ENCODE data around the gene CADM1.

DNA sequence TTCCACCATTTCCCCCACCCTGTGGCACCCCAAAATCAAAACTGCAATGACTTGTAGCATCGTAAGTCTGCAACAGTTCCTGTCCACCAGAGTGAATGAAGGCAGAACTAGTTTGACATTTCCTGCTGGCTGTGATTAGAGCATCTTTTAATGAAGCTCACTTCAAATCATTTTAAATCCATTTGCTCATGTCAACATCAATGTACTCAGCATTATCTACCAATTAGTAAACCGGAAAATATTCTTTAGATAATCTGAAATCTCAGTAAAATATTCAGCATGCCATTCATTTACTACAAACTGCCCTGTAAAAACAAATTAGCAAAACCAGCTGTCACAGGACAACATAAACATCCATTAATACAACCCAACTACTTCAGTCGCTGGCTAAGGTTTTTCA, 38.1 kb downstream of the CADM1 start:
- TF ChIP-seq NFRKB (IDR thresholded peaks at IDR 0.05; ENCODE audit: low read depth): no peak
- no peak for TF ChIP-seq RBM22 (IDR thresholded peaks at IDR 0.05; ENCODE audit: low read depth, low read length, poor library complexity, severe bottlenecking)
- no peak for TF ChIP-seq RBM39 (optimal IDR thresholded peaks at IDR 0.05; ENCODE audit: low read depth, low read length)
- no peak for TF ChIP-seq ZBED1 (IDR thresholded peaks at IDR 0.05)
- TF ChIP-seq EZH2 (IDR thresholded peaks at IDR 0.05; ENCODE audit: borderline replicate concordance, low read depth, low read length): no peak
- TF ChIP-seq CHD2 (IDR thresholded peaks at IDR 0.05; ENCODE audit: low read depth, low read length): no peak
- no peak for TF ChIP-seq GATA2 (CRISPR knock-in tag; IDR thresholded peaks at IDR 0.05)
- no peak for TF ChIP-seq PHF8 (IDR thresholded peaks at IDR 0.05; ENCODE audit: borderline replicate concordance, low read length)
- TF ChIP-seq, protein P1, sequence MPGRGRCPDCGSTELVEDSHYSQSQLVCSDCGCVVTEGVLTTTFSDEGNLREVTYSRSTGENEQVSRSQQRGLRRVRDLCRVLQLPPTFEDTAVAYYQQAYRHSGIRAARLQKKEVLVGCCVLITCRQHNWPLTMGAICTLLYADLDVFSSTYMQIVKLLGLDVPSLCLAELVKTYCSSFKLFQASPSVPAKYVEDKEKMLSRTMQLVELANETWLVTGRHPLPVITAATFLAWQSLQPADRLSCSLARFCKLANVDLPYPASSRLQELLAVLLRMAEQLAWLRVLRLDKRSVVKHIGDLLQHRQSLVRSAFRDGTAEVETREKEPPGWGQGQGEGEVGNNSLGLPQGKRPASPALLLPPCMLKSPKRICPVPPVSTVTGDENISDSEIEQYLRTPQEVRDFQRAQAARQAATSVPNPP (IDR thresholded peaks at IDR 0.05; ENCODE audit: borderline replicate concordance, insufficient read depth, insufficient read length): no peak

Data from K562 (cell line).